ENCODE data around the gene GNAT1.

GNAT1 gene

DNA sequence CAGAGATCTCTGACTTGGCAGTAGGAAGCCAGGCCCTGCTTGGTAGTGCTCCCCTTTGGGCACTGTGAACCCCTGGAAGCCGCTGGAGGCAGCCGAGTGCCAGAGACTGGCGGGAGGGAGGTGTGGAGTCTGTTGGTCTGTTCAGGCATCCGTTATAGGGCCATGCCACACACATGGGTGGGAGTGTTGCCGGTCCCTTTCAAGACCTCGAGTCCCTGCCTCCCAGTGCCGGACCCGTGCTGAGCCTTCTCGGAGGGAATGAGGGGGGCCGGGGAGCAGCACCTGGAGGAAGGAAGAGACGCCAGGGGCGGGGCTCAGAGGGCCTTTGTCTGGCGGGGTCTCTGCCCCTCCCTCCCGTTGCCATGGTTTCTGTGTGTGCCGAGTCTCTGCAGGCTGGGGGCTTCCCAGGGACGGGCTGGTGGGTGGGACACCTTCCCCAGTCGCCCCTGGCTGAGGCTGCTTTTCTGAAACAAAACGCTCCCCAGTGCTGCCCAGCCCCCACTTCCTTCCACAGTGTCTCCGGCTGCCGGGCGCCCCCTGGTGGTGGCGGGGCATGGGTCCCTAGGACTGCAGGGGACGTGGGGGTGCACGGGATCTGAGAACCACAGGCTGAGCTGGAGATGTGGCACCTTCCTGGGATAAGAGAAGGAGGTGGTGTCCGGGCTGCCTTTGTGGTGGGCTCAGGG lies 54.6 kb downstream of the GNAT1 start:
- DNase-seq (ENCODE audit: low spot score in 2 of 2): peak; percentile 93 to 99
- H3K4me1 Mint-ChIP-seq: peaks cover 54% of the 10 kb centered on the region
- no peaks in the 10 kb centered on the region for H3K9me3 Mint-ChIP-seq
- peaks cover 6% of the 10 kb centered on the region for H3K36me3 Mint-ChIP-seq
- H3K27ac Mint-ChIP-seq: peak overlapping the region; percentile 61
- peak overlapping the region; percentile 64 for H3K4me3 Mint-ChIP-seq
- peak; percentile 70 for ATAC-seq (ENCODE audit: low read depth)
- no peaks in the 10 kb centered on the region for H3K27me3 Mint-ChIP-seq

DNA sequence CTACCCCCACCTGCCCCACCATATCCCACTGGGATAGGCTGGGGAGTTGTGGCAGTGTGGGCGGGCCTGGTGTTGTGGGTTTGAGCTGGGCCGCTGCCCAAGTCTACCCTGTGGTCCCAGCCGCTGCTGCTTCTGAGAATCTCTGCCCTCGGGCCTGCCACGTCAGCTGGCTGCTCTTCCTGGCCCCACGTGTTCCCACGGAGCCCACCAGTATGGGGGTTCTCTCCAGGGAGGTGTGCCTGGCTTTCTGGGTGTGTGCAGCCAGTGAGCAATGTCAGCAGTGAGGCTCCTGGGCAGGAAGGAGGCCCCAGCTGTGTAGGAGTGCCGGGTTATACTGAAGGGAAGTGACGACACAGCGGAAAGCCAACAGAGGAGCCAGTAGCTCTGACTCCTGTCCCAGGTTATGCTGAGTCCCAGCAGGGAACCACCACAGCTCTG lies 55.1 kb downstream of the GNAT1 start:
- no peaks in the 10 kb centered on the region for H3K9me3 Mint-ChIP-seq
- peak overlapping the region; percentile 61 for H3K27ac Mint-ChIP-seq
- no peaks in the 10 kb centered on the region for H3K27me3 Mint-ChIP-seq
- DNase-seq (ENCODE audit: low spot score in 2 of 2): peak in 1 of 2 donors; percentile 30
- H3K4me3 Mint-ChIP-seq: peak overlapping the region; percentile 52
- ATAC-seq (ENCODE audit: low read depth): peak; percentile 45
- peaks cover 55% of the 10 kb centered on the region for H3K4me1 Mint-ChIP-seq
- H3K36me3 Mint-ChIP-seq: peaks cover 4% of the 10 kb centered on the region
